SK-N-SH (cell line): ENCODE data around the gene GARNL3.

Experiments used
- CTCF ChIP-seq: fragments of 200-600 bp; sonication (generic); IDR thresholded peaks from 2 replicates; pipeline ENCODE4 v1.6.1; 2017; ENCODE audit warnings: antibody characterized with exemption, mild to moderate bottlenecking, moderate library complexity
- EP300 ChIP-seq, 2 experiments: IDR thresholded peaks; 2 replicates each; pipeline versions ENCODE4 v1.4.0 to v1.6.1; 2012; ENCODE audit warnings: borderline replicate concordance in 1 of 2, low read depth in 1 of 2, low read length in 1 of 2
- EZH2phosphoT487 ChIP-seq: fragments of 200-600 bp; sonication (generic); IDR thresholded peaks from 2 replicates; pipeline ENCODE4 v1.6.1; 2017; ENCODE audit warnings: low read depth, mixed run types, mild to moderate bottlenecking, antibody characterized with exemption, moderate library complexity, borderline replicate concordance
- FOSL2 ChIP-seq: IDR thresholded peaks from 2 replicates; pipeline ENCODE4 v1.4.0; 2012; ENCODE audit warnings: low read depth, mild to moderate bottlenecking, moderate library complexity, borderline replicate concordance
- GABPA ChIP-seq: IDR thresholded peaks from 2 replicates; pipeline ENCODE4 v1.4.0; 2012; ENCODE audit warnings: low read depth, mild to moderate bottlenecking
- MAX ChIP-seq: IDR thresholded peaks from 2 replicates; pipeline ENCODE4 v1.4.0; 2012; ENCODE audit warnings: low read depth
- NFIC ChIP-seq: IDR thresholded peaks from 2 replicates; pipeline ENCODE4 v1.4.0; 2012; ENCODE audit warnings: borderline replicate concordance
- RXRA ChIP-seq: IDR thresholded peaks from 2 replicates; pipeline ENCODE4 v1.4.0; 2012; ENCODE audit warnings: low read depth, mild to moderate bottlenecking, borderline replicate concordance
- SIN3A ChIP-seq: IDR thresholded peaks from 2 replicates; pipeline ENCODE4 v1.6.1; 2012; ENCODE audit warnings: low read depth, mild to moderate bottlenecking, low read length, moderate library complexity, borderline replicate concordance
- TAF1 ChIP-seq: IDR thresholded peaks from 2 replicates; pipeline ENCODE4 v1.6.1; 2012; ENCODE audit warnings: low read depth, mild to moderate bottlenecking, low read length, moderate library complexity, borderline replicate concordance
- TCF12 ChIP-seq: IDR thresholded peaks from 2 replicates; pipeline ENCODE4 v1.4.0; 2012
- TEAD4 ChIP-seq: IDR thresholded peaks from 2 replicates; pipeline ENCODE4 v1.4.0; 2012; ENCODE audit warnings: mild to moderate bottlenecking, borderline replicate concordance; ENCODE audit not compliant: insufficient read depth
- ZBTB33 ChIP-seq: IDR thresholded peaks from 2 replicates; pipeline ENCODE4 v1.4.0; 2012; ENCODE audit warnings: low read depth, borderline replicate concordance

- no peak for TF ChIP-seq TAF1
- no peak for TF ChIP-seq RXRA
- TF ChIP-seq TCF12: no peak
- TF ChIP-seq SIN3A: no peak
- TF ChIP-seq FOSL2: no peak
- no peak for TF ChIP-seq TEAD4
- TF ChIP-seq ZBTB33: no peak
- no peak for TF ChIP-seq MAX
- no peak for TF ChIP-seq CTCF
- TF ChIP-seq EP300 (IDR thresholded peaks at IDR 0.05; ENCODE audit: borderline replicate concordance in 1 of 2, low read depth in 1 of 2, low read length in 1 of 2): no peak
- TF ChIP-seq NFIC: no peak
- no peak for TF ChIP-seq GABPA
- no peak for TF ChIP-seq EZH2phosphoT487
Observed at GRCh38 chr9:127313042-127313560, 48.5 kb downstream of the GARNL3 start.
